Measurements from ENCODE around the gene WDFY1. TPM values are rescaled to one million over a fixed set of nuclear protein-coding genes. Genes with fewer than 3 reads are reported as not detected.
A peak's percentile ranks its signal among the peaks of the same experiment; 100 is the strongest.

The WDFY1 gene
- total RNA-seq, 1 experiment from 2014 or later, result 123 TPM

DNA sequence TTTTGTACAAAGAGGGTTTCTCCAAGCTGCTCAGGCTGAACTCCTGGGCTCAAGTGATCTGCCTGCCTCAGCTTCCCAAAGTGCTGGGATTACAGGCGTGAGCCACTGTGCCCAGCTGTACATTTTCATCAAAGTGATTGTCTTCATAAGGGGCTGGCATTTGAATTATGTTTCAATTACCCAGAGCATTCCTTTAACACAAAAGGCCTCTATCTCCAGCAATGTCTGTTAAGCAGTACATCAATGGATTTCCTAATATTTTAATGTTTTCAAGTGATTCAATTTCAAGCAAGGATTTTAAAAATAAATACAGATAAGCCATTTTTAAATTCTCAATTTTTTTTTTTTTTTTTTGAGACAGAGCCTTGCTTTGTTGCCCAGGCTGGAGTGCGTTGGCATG is 56.9 kb downstream of the WDFY1 start:
- Histone ChIP-seq H3K9me3 (peaks cover 7% of the 10 kb centered on the region), H3K4me1 (0 out of 2 replicates have a peak, but pooled peaks cover 6% of the 10 kb centered on the region), H3K27me3 (replicated peaks; ENCODE audit: control insufficient read depth, insufficient read depth, low read length) (no peaks in the 10 kb centered on the region), H3K4me3 (ENCODE audit: low read depth, low read length) (no peak overlapping the region), H3K36me3 (ENCODE audit: control insufficient read depth, insufficient read depth, low read length) (peaks cover 4% of the 10 kb centered on the region)
- no peak for DNase-seq
- POLR2A ChIA-PET, result interaction anchor here (0.6 to 0.8 kb wide), 2 partner anchors 20 to 89 kb away, joined by 3 read pairs; no protein-coding TSS in a partner anchor
- no peak overlapping the region for H3K4me3 Mint-ChIP-seq (ENCODE audit: unreplicated experiment)
- H3K9me3 Mint-ChIP-seq (ENCODE audit: unreplicated experiment), result no peaks in the 10 kb centered on the region
- TF ChIP-seq, protein P1, sequence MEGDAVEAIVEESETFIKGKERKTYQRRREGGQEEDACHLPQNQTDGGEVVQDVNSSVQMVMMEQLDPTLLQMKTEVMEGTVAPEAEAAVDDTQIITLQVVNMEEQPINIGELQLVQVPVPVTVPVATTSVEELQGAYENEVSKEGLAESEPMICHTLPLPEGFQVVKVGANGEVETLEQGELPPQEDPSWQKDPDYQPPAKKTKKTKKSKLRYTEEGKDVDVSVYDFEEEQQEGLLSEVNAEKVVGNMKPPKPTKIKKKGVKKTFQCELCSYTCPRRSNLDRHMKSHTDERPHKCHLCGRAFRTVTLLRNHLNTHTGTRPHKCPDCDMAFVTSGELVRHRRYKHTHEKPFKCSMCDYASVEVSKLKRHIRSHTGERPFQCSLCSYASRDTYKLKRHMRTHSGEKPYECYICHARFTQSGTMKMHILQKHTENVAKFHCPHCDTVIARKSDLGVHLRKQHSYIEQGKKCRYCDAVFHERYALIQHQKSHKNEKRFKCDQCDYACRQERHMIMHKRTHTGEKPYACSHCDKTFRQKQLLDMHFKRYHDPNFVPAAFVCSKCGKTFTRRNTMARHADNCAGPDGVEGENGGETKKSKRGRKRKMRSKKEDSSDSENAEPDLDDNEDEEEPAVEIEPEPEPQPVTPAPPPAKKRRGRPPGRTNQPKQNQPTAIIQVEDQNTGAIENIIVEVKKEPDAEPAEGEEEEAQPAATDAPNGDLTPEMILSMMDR (IDR thresholded peaks at IDR 0.05; ENCODE audit: insufficient read depth in 1 of 2, low read depth in 1 of 2, low read length in 1 of 2, severe bottlenecking in 1 of 2, unreplicated experiment in 1 of 2), result no peak
- no TSS peak for BruUV-seq (replicated peaks)
- CTCF ChIA-PET, result interaction anchor here (0.7 kb wide), 1 partner anchor 1882 kb away, joined by 4 read pairs; no protein-coding TSS in a partner anchor
- peaks cover 83% of the 10 kb centered on the region for H3K36me3 Mint-ChIP-seq (ENCODE audit: insufficient read depth, unreplicated experiment)
- no peak overlapping the region for H3K27ac Mint-ChIP-seq (ENCODE audit: unreplicated experiment)
- H3K27me3 Mint-ChIP-seq (ENCODE audit: insufficient read depth, unreplicated experiment), result no peaks in the 10 kb centered on the region
- H3K4me1 Mint-ChIP-seq (ENCODE audit: low read depth, unreplicated experiment), result peaks cover 8% of the 10 kb centered on the region
- intact Hi-C loops (cut with micrococcal nuclease; ENCODE audit: unreplicated experiment), result no loop called here

DNA sequence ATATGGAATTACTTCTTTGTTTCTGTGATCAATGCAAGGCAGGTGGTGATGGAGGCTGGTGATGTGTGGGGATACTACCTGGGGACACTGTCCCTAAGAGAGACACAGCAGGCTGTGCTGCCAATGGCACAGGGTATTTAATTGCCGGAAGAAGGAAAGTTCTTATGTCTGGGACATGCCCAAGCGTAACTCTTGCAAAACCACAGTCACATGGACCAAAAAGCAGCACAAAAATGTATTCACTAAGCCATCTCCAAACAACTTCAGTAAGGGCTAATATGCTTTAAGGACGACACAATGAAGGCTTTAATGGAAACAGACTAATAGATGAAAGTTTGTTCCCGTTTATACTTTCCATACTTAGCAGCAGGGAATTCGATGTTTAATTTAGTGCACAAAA is 58.0 kb downstream of the WDFY1 start:
- no TSS peak for BruUV-seq (replicated peaks)
- intact Hi-C loops (cut with micrococcal nuclease; ENCODE audit: unreplicated experiment), result loop anchor here (1.0 kb wide), 1 partner anchor 21 kb away; no protein-coding TSS in a partner anchor
- ChIA-PET CTCF (no interaction called here), POLR2A (no interaction called here)
- Histone ChIP-seq H3K4me1 (0 out of 2 replicates have a peak, but pooled peaks cover 6% of the 10 kb centered on the region), H3K27me3 (replicated peaks; ENCODE audit: control insufficient read depth, insufficient read depth, low read length) (no peaks in the 10 kb centered on the region), H3K9me3 (peaks cover 7% of the 10 kb centered on the region), H3K36me3 (ENCODE audit: control insufficient read depth, insufficient read depth, low read length) (peaks cover 4% of the 10 kb centered on the region), H3K4me3 (ENCODE audit: low read depth, low read length) (no peak overlapping the region)
- Mint-ChIP-seq H3K4me3 (ENCODE audit: unreplicated experiment) (no peak overlapping the region), H3K4me1 (ENCODE audit: low read depth, unreplicated experiment) (peaks cover 8% of the 10 kb centered on the region), H3K27ac (ENCODE audit: unreplicated experiment) (peak overlapping the region; percentile 12), H3K27me3 (ENCODE audit: insufficient read depth, unreplicated experiment) (no peaks in the 10 kb centered on the region), H3K36me3 (ENCODE audit: insufficient read depth, unreplicated experiment) (peaks cover 84% of the 10 kb centered on the region), H3K9me3 (ENCODE audit: unreplicated experiment) (no peaks in the 10 kb centered on the region)
- peak in 1 of 2 experiments; percentile 65 for DNase-seq
- TF ChIP-seq, protein P1 (IDR thresholded peaks at IDR 0.05; ENCODE audit: insufficient read depth in 1 of 2, low read depth in 1 of 2, low read length in 1 of 2, severe bottlenecking in 1 of 2, unreplicated experiment in 1 of 2), result no peak

DNA sequence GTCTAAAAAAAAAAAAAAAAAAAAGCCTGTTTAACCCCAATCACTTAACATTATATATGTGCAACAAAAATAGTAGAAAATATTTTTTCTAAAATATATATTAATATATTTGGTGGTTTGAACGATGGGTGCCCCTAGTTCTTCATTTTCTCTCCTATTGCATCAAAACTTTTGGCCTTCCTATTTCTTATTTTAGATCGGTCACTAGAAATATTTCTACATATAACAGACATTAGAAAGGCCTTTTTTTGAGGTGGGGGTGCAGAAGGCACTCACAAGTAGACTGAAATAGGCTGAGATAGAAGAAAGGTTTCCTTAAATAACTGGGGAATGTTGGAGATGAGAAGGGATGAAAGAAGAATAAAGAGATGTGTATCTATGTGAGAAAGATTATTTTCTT is 58.4 kb downstream of the WDFY1 start:
- Mint-ChIP-seq H3K36me3 (ENCODE audit: insufficient read depth, unreplicated experiment) (peaks cover 85% of the 10 kb centered on the region), H3K27ac (ENCODE audit: unreplicated experiment) (peak overlapping the region; percentile 12)
- BruUV-seq (replicated peaks), result no TSS peak

More for the DNA sequence above, 58.4 kb downstream of the WDFY1 start:
- Mint-ChIP-seq H3K4me3 (ENCODE audit: unreplicated experiment) (no peak overlapping the region), H3K4me1 (ENCODE audit: low read depth, unreplicated experiment) (peaks cover 8% of the 10 kb centered on the region), H3K27me3 (ENCODE audit: insufficient read depth, unreplicated experiment) (no peaks in the 10 kb centered on the region), H3K9me3 (ENCODE audit: unreplicated experiment) (no peaks in the 10 kb centered on the region)
- peaks cover 7% of the 10 kb centered on the region for H3K9me3 ChIP-seq
- CTCF ChIA-PET, result interaction anchor here (0.6 to 0.7 kb wide), 2 partner anchors 21 to 473 kb away, joined by 4 to 5 read pairs; no protein-coding TSS in a partner anchor
- H3K36me3 ChIP-seq (ENCODE audit: control insufficient read depth, insufficient read depth, low read length), result peaks cover 6% of the 10 kb centered on the region
- H3K27me3 ChIP-seq (replicated peaks; ENCODE audit: control insufficient read depth, insufficient read depth, low read length), result no peaks in the 10 kb centered on the region
- TF ChIP-seq, protein P1 (IDR thresholded peaks at IDR 0.05; ENCODE audit: insufficient read depth in 1 of 2, low read depth in 1 of 2, low read length in 1 of 2, severe bottlenecking in 1 of 2, unreplicated experiment in 1 of 2), result no peak
- POLR2A ChIA-PET, result no interaction called here
- no peak overlapping the region for H3K4me3 ChIP-seq (ENCODE audit: low read depth, low read length)
- no peak for DNase-seq
- H3K4me1 ChIP-seq, result 0 out of 2 replicates have a peak, but pooled peaks cover 6% of the 10 kb centered on the region
- intact Hi-C loops (cut with micrococcal nuclease; ENCODE audit: unreplicated experiment), result loop anchor here (1.0 kb wide), 1 partner anchor 22 kb away; no protein-coding TSS in a partner anchor

Measured in Caco-2 (cell line).